ENCODE data around the gene IRF7. TPM values are rescaled to one million over a fixed set of nuclear protein-coding genes. Genes with fewer than 3 reads are reported as not detected.
"Not testable (repeated sequence)": the region's sequence is repeated elsewhere in the genome, so short reads cannot be mapped to it uniquely, and the experiment has no call there.

Gene IRF7
- total RNA-seq, 4 donors from 2014 or later, result 5.4 to 25.4 (median 13.9) TPM

GRCh38 chr11:574632-575312, 41.0 kb downstream of the IRF7 start:
- Histone ChIP-seq H3K9me3 (no peaks in the 10 kb centered on the region), H3K36me3 (no peaks in the 10 kb centered on the region), H3K4me3 (peak overlapping the region; percentile 39 to 88), H3K27me3 (no peaks in the 10 kb centered on the region), H3K4me1 (peaks cover 0 to 47% (median 38%) of the 10 kb centered on the region in 3 donors), H3K27ac (peak overlapping the region in 3 of 4 donors; percentile 83 to 87 (median 85))
- 34% methylated on average over 18 of the region's 25 CpGs; no CpG with 5 or more reads in 1 of the 2 donors for WGBS, 2 donors (ENCODE audit: low coverage in 1 of 2)
- ATAC-seq, result no peak
- TF ChIP-seq POLR2AphosphoS5 (IDR thresholded peaks at IDR 0.05) (no peak), POLR2A (IDR thresholded peaks at IDR 0.05) (no peak), EP300 (IDR thresholded peaks at IDR 0.05) (no peak)
- TF ChIP-seq, protein P1, sequence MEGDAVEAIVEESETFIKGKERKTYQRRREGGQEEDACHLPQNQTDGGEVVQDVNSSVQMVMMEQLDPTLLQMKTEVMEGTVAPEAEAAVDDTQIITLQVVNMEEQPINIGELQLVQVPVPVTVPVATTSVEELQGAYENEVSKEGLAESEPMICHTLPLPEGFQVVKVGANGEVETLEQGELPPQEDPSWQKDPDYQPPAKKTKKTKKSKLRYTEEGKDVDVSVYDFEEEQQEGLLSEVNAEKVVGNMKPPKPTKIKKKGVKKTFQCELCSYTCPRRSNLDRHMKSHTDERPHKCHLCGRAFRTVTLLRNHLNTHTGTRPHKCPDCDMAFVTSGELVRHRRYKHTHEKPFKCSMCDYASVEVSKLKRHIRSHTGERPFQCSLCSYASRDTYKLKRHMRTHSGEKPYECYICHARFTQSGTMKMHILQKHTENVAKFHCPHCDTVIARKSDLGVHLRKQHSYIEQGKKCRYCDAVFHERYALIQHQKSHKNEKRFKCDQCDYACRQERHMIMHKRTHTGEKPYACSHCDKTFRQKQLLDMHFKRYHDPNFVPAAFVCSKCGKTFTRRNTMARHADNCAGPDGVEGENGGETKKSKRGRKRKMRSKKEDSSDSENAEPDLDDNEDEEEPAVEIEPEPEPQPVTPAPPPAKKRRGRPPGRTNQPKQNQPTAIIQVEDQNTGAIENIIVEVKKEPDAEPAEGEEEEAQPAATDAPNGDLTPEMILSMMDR (IDR thresholded peaks at IDR 0.05), result no peak

DNA sequence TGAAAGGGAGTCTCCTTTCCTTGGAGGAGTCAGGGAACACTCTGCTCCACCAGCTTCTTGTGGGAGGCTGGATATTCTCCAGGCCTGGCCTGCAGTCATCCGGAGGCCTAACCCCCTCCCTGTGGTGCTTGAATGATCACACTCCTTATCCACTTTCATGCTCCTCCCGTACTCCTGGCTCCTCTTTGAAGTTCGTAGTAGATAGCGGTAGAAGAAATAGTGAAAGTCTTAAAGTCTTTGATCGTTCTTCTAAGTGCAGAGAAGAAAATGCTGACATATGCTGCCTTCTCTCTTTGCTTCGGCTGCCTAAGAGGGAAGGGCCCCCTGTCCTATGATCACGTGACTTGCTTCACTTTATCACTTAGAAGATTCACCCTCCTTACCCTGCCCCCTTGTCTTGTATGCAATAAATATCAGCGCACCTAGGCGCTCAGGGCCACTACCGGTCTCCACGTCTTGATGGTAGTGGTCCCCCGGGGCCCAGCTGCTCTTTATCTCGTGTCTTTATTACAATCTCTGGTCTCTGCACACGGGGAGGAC, 41.6 kb downstream of the IRF7 start:
- Histone ChIP-seq H3K4me1 (peaks cover 0 to 47% (median 35%) of the 10 kb centered on the region in 3 donors), H3K4me3 (peak overlapping the region in 1 of 2 donors; percentile 88), H3K27ac (peak overlapping the region in 2 of 4 donors; percentile 44 to 64)
- not testable (repeated sequence) for ATAC-seq, H3K36me3 ChIP-seq, H3K27me3 ChIP-seq, H3K9me3 ChIP-seq
- WGBS, 2 donors (ENCODE audit: low coverage in 1 of 2), result 55 to 62% methylated on average over 10 to 12 of the region's 14 CpGs

DNA sequence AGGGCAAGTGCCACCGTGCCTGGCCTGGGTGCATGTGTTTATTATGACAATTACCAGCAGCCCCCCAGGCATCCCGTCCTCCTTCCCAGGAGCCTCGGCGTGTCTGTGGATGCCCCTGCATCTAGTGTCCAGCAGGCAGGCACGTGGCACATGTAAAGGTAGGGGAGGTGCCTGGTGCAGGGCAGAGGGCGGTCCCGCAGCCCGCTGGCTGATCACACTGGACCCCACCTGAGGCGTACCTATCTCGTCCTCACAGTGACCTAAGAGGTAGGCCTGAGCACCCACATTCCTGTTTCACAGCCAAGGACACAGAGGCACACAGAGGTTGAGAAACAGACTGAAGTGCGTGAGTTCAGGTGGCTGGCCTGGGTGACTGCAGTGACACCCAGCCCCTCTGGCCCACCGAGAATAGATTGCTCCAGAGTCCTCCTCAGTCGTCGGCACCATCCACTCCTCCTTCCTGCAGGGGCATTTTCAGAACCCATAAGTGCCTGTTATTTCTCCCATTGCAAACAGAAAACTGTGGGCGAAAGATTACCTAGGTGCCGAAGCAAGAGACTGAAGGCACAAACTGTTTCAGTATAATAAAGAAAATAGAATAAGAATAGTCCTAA, 42.5 kb downstream of the IRF7 start:
- WGBS, 2 donors (ENCODE audit: low coverage in 1 of 2), result 90 to 100% methylated on average over 2 to 4 of the region's 16 CpGs
- peak overlapping the region in 1 of 4 donors; percentile 71 for H3K27ac ChIP-seq

GRCh38 chr11:571802-572185, 44.0 kb downstream of the IRF7 start:
- 0 to 56% methylated on average over 2 to 5 of the region's 8 CpGs for WGBS, 2 donors (ENCODE audit: low coverage in 1 of 2)
- H3K27me3 ChIP-seq, result no peaks in the 10 kb centered on the region
- no peaks in the 10 kb centered on the region for H3K36me3 ChIP-seq

More for the DNA sequence above, 42.5 kb downstream of the IRF7 start:
- TF ChIP-seq, protein P1 (IDR thresholded peaks at IDR 0.05), result no peak
- TF ChIP-seq POLR2AphosphoS5 (IDR thresholded peaks at IDR 0.05) (no peak), EP300 (IDR thresholded peaks at IDR 0.05) (no peak), POLR2A (IDR thresholded peaks at IDR 0.05) (no peak)
- H3K9me3 ChIP-seq, result no peaks in the 10 kb centered on the region
- ATAC-seq, result no peak
- no peaks in the 10 kb centered on the region for H3K36me3 ChIP-seq
- no peak overlapping the region for H3K4me3 ChIP-seq
- H3K4me1 ChIP-seq, result peaks cover 0 to 42% (median 28%) of the 10 kb centered on the region in 3 donors
- no peaks in the 10 kb centered on the region for H3K27me3 ChIP-seq

More at GRCh38 chr11:571802-572185, 44.0 kb downstream of the IRF7 start:
- Histone ChIP-seq H3K9me3 (no peaks in the 10 kb centered on the region), H3K4me1 (peaks cover 0 to 41% (median 21%) of the 10 kb centered on the region in 3 donors), H3K27ac (no peak overlapping the region), H3K4me3 (no peak overlapping the region)
- TF ChIP-seq, protein P1 (IDR thresholded peaks at IDR 0.05), result no peak
- TF ChIP-seq EP300 (IDR thresholded peaks at IDR 0.05), result no peak
- no peak for TF ChIP-seq POLR2A (IDR thresholded peaks at IDR 0.05)
- TF ChIP-seq POLR2AphosphoS5 (IDR thresholded peaks at IDR 0.05), result no peak
- ATAC-seq, result no peak
